SU-DHL-6 (cell line): Measurements from ENCODE around the gene CUTA.

ENCODE experiments used
- H2AFZ ChIP-seq: fragments of 200-600 bp; sonication (generic); 2 replicates; pipeline ENCODE4 v1.6.1; 2014; ENCODE audit warnings: low read depth, mild to moderate bottlenecking, moderate library complexity, mixed read lengths, antibody characterized with exemption, low read length; ENCODE audit not compliant: severe bottlenecking
- H3F3A ChIP-seq: fragments of 200-600 bp; shearing (Covaris generic); 2 replicates; pipeline ENCODE4 v1.6.0; 2016; ENCODE audit warnings: antibody characterized with exemption, mild to moderate bottlenecking; ENCODE audit not compliant: insufficient read depth
- H3K27ac ChIP-seq: fragments of 200-600 bp; sonication (generic); 2 replicates; pipeline ENCODE4 v1.5.1; 2016; ENCODE audit warnings: low read depth, mild to moderate bottlenecking, low read length, moderate library complexity, mixed read lengths
- H3K27me3 ChIP-seq: fragments of 200-600 bp; sonication (generic), shearing (Covaris generic); 2 replicates; pipeline ENCODE4 v1.6.0; 2014; ENCODE audit warnings: mild to moderate bottlenecking, low read length
- H3K36me3 ChIP-seq: fragments of 200-600 bp; sonication (generic); 2 replicates; pipeline ENCODE4 v1.6.1; 2014; ENCODE audit warnings: mild to moderate bottlenecking, low read length, mixed read lengths
- H3K4me2 ChIP-seq: fragments of 300-600, 200-600 bp; shearing (Covaris generic), sonication (generic); 2 replicates; pipeline ENCODE4 v1.6.0; 2014; ENCODE audit warnings: low read length, low read depth, mild to moderate bottlenecking; ENCODE audit not compliant: poor library complexity, severe bottlenecking
- H3K4me3 ChIP-seq: fragments of 200-600 bp; sonication (generic); 2 replicates; pipeline ENCODE4 v1.5.1; 2014; ENCODE audit warnings: antibody characterized with exemption, low read length, mild to moderate bottlenecking, mixed read lengths; ENCODE audit not compliant: insufficient read depth, poor library complexity, severe bottlenecking
- H3K79me2 ChIP-seq: fragments of 200-600 bp; sonication (generic); 2 replicates; pipeline ENCODE4 v1.6.1; 2014; ENCODE audit warnings: mild to moderate bottlenecking, low read length, moderate library complexity; ENCODE audit not compliant: insufficient read depth
- H3K9ac ChIP-seq: fragments of 200-600 bp; sonication (generic); 2 replicates; pipeline ENCODE4 v1.7.0; 2014; ENCODE audit warnings: mild to moderate bottlenecking, low read length
- H3K9me2 ChIP-seq: fragments of 200-600 bp; sonication (generic); replicated peaks from 2 replicates; pipeline ENCODE4 v1.6.1; 2014; ENCODE audit warnings: low read length; ENCODE audit not compliant: insufficient read depth
- H3K9me3 ChIP-seq: fragments of 200-600 bp; sonication (generic); 2 replicates; pipeline ENCODE4 v1.6.1; 2014; ENCODE audit warnings: low read length, mixed read lengths; ENCODE audit not compliant: insufficient read depth
- H4K20me1 ChIP-seq: fragments of 200-600 bp; sonication (generic); 2 replicates; pipeline ENCODE4 v1.6.1; 2014; ENCODE audit warnings: low read depth, mild to moderate bottlenecking, antibody characterized with exemption, low read length, moderate library complexity, mixed read lengths
- CTCF ChIP-seq: fragments of 200-600 bp; sonication (generic); IDR thresholded peaks from one replicate; pipeline ENCODE4 v1.5.1; 2017; ENCODE audit warnings: antibody characterized with exemption, mild to moderate bottlenecking, low read length, moderate library complexity; ENCODE audit not compliant: insufficient read depth, poor library complexity, severe bottlenecking
- EZH2phosphoT487 ChIP-seq: fragments of 200-600 bp; sonication (generic), shearing (Covaris generic); conservative IDR thresholded peaks from 2 replicates; pipeline ENCODE4 v1.6.1; 2018; ENCODE audit warnings: mild to moderate bottlenecking, antibody characterized with exemption, low read length, moderate library complexity, mixed read lengths

The CUTA gene

GRCh38 chr6:33417903-33418689 lies at the start of gene CUTA:
TSS of gene CUTA (minus strand) at chr6:33418107. CDS start at chr6:33418000, 107 bp downstream.
- Histone ChIP-seq H3K9ac (peak within 1 kb of the TSS; percentile 80), H3F3A (peaks cover 23% of the 10 kb centered on the region; the same call in 1 of the 2 replicates), H3K9me3 (no peaks in the 10 kb centered on the region), H3K27me3 (no peaks in the 10 kb centered on the region), H3K36me3 (no peaks in the 10 kb centered on the region), H3K4me3 (peak within 1 kb of the TSS; percentile 89), H3K27ac (peak within 1 kb of the TSS; percentile 67), H3K4me2 (peak within 1 kb of the TSS; percentile 87), H3K9me2 (no peaks in the 10 kb centered on the region), H4K20me1 (no peaks in the 10 kb centered on the region), H2AFZ (peak within 1 kb of the TSS; percentile 53), H3K79me2 (peaks cover 22% of the 10 kb centered on the region)
- TF ChIP-seq EZH2phosphoT487 (no peak), CTCF (peak; percentile 50)

- H3F3A ChIP-seq, result no peaks in the 10 kb centered on the region
- H3K4me2 ChIP-seq, result no peak overlapping the region
- no peaks in the 10 kb centered on the region for H3K79me2 ChIP-seq
- H3K27me3 ChIP-seq, result 0 out of 2 replicates have a peak, but pooled peaks cover 3% of the 10 kb centered on the region
- H4K20me1 ChIP-seq, result no peaks in the 10 kb centered on the region
- TF ChIP-seq CTCF, result no peak
- TF ChIP-seq EZH2phosphoT487, result no peak
- no peak overlapping the region for H2AFZ ChIP-seq
- no peaks in the 10 kb centered on the region for H3K9me3 ChIP-seq
- no peaks in the 10 kb centered on the region for H3K36me3 ChIP-seq
- no peak overlapping the region for H3K4me3 ChIP-seq
- H3K9ac ChIP-seq, result no peak overlapping the region
- no peak overlapping the region for H3K27ac ChIP-seq
- no peaks in the 10 kb centered on the region for H3K9me2 ChIP-seq
These were observed 49.2 kb upstream of the CUTA start for GRCh38 chr6:33467091-33467490.

- Histone ChIP-seq H4K20me1 (no peaks in the 10 kb centered on the region), H3K79me2 (no peaks in the 10 kb centered on the region), H3K9ac (no peak overlapping the region), H3K9me2 (no peaks in the 10 kb centered on the region), H2AFZ (no peak overlapping the region), H3K9me3 (no peaks in the 10 kb centered on the region), H3K27me3 (0 out of 2 replicates have a peak, but pooled peaks cover 3% of the 10 kb centered on the region), H3F3A (no peaks in the 10 kb centered on the region), H3K4me2 (no peak overlapping the region), H3K4me3 (no peak overlapping the region), H3K27ac (no peak overlapping the region), H3K36me3 (no peaks in the 10 kb centered on the region)
- TF ChIP-seq EZH2phosphoT487 (no peak), CTCF (no peak)
These were observed 48.3 kb upstream of the CUTA start for GRCh38 chr6:33466075-33466735.
